ENCODE measurements around the gene LRTM2. TPM values are rescaled to one million over a fixed set of nuclear protein-coding genes. Genes with fewer than 3 reads are reported as not detected.

Gene LRTM2
- total RNA-seq, 1 donor from 2014 or later: not detected

- ChIA-PET POLR2A (no interaction called here), CTCF (no interaction called here)
- DNase-seq (no peak), ATAC-seq (ENCODE audit: low read depth) (no peak)
- intact Hi-C loops (cut with micrococcal nuclease): no loop called here
- H3K9me3 Mint-ChIP-seq: no peaks in the 10 kb centered on the region
- H3K4me3 Mint-ChIP-seq: no peak overlapping the region
- no peaks in the 10 kb centered on the region for H3K36me3 Mint-ChIP-seq (ENCODE audit: low read depth)
- H3K27me3 Mint-ChIP-seq: peaks cover 12% of the 10 kb centered on the region
- H3K4me1 Mint-ChIP-seq: peaks cover 4% of the 10 kb centered on the region
- TF ChIP-seq CTCF (IDR thresholded peaks at IDR 0.05): no peak
- H3K27ac Mint-ChIP-seq: no peak overlapping the region
These were observed 8.4 kb upstream of the LRTM2 start for GRCh38 chr12:1811948-1812291.

DNA sequence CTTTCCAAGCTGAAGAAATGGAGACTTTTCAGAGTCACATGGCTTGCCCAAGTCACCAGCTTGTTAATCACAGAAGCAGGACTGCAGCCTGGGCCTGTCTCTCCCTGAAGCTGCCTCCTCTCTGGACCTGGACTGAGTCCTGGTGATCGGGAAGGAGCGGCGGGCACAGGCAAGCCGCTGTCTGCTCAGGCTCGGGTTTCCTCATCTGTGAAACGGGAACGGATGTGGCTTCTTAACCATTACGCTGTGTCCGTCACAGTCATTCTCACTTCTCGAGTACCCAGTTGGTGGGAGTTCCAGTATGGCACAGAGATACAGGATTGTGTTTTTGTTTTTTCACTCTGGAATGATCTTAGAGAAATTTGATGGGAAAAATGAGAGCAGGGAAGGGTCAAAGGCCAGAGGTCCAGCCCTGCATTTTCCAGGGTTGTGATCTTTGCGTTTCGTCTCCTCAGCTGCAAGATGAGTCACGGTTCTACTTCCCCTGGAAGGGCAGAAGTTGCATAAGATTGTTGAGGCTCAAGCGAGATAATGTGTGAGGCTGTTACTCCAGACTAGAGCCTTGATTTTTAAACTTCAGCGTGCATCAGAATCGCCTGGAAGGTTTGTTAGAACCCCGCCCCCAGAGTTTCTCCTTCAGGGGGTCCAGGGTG is 7.6 kb upstream of the LRTM2 start:
- Mint-ChIP-seq H3K36me3 (ENCODE audit: low read depth) (no peaks in the 10 kb centered on the region), H3K9me3 (no peaks in the 10 kb centered on the region), H3K27ac (peak overlapping the region; percentile 47), H3K4me1 (peaks cover 4% of the 10 kb centered on the region), H3K27me3 (peaks cover 12% of the 10 kb centered on the region), H3K4me3 (peak overlapping the region; percentile 42)
- DNase-seq: no peak
- ChIA-PET CTCF (interaction anchor here (2.0 kb wide), 1 partner anchor 127 kb away, joined by 7 read pairs; no protein-coding TSS in a partner anchor), POLR2A (no interaction called here)
- peak; percentile 58 for ATAC-seq (ENCODE audit: low read depth)
- no peak for TF ChIP-seq CTCF (IDR thresholded peaks at IDR 0.05)
- intact Hi-C loops (cut with micrococcal nuclease): no loop called here

DNA sequence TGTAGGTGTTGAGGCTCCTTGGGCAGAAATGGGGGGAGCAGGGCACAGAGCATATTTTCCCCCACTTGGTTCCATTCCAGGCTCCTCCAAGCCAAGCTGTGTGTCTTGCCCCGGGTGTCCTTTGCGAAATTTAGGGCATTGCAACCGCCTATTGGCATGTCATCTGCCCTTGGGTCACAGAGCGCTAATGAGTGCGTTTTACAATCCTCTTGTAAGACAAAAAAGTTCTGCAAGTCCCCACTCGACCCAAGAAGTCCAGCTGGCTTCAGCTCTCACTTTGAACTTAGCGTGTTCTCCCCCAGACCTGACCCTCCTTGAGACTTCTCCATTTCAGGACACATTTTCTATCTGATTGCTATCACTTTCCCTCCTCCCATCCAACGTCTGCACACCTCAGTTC is 6.1 kb upstream of the LRTM2 start:
- DNase-seq: no peak
- ATAC-seq (ENCODE audit: low read depth): no peak
- no peak for TF ChIP-seq CTCF (IDR thresholded peaks at IDR 0.05)
- ChIA-PET POLR2A (no interaction called here), CTCF (interaction anchor here (2.0 kb wide), 1 partner anchor 126 kb away, joined by 7 read pairs; no protein-coding TSS in a partner anchor)
- Mint-ChIP-seq H3K4me3 (no peak overlapping the region), H3K36me3 (ENCODE audit: low read depth) (no peaks in the 10 kb centered on the region), H3K9me3 (no peaks in the 10 kb centered on the region), H3K4me1 (peaks cover 4% of the 10 kb centered on the region), H3K27ac (no peak overlapping the region), H3K27me3 (peaks cover 16% of the 10 kb centered on the region)
- intact Hi-C loops (cut with micrococcal nuclease): no loop called here

- H3K36me3 Mint-ChIP-seq (ENCODE audit: low read depth): no peaks in the 10 kb centered on the region
- no peak for DNase-seq
- intact Hi-C loops (cut with micrococcal nuclease): no loop called here
- H3K4me3 Mint-ChIP-seq: no peak overlapping the region
- peaks cover 25% of the 10 kb centered on the region for H3K27me3 Mint-ChIP-seq
- ChIA-PET CTCF (interaction anchor here (1.4 kb wide), 1 partner anchor 125 kb away, joined by 5 read pairs; no protein-coding TSS in a partner anchor), POLR2A (no interaction called here)
- ATAC-seq (ENCODE audit: low read depth): no peak
- peaks cover 4% of the 10 kb centered on the region for H3K4me1 Mint-ChIP-seq
- no peak for TF ChIP-seq CTCF (IDR thresholded peaks at IDR 0.05)
- H3K27ac Mint-ChIP-seq: no peak overlapping the region
- no peaks in the 10 kb centered on the region for H3K9me3 Mint-ChIP-seq
These were observed 5.3 kb upstream of the LRTM2 start for GRCh38 chr12:1815108-1815507.

GRCh38 chr12:1815814-1816729 is 4.3 kb upstream of the LRTM2 start:
- POLR2A ChIA-PET: no interaction called here
- intact Hi-C loops (cut with micrococcal nuclease): no loop called here
- ATAC-seq (ENCODE audit: low read depth) (no peak), DNase-seq (no peak)
- Mint-ChIP-seq H3K36me3 (ENCODE audit: low read depth) (no peaks in the 10 kb centered on the region), H3K4me1 (peaks cover 4% of the 10 kb centered on the region), H3K27me3 (peaks cover 32% of the 10 kb centered on the region), H3K9me3 (no peaks in the 10 kb centered on the region), H3K27ac (no peak overlapping the region), H3K4me3 (no peak overlapping the region)
- no peak for TF ChIP-seq CTCF (IDR thresholded peaks at IDR 0.05)
- CTCF ChIA-PET: interaction anchor here (0.8 to 1.4 kb wide), 2 partner anchors 124 to 181 kb away, joined by 3 to 5 read pairs; no protein-coding TSS in a partner anchor

All from activated B cell treated with CpG ODN at 0.5 μM for 24 hours (primary cell).